Breast epithelium (tissue), 3 donors: ENCODE data around the gene XRCC2.

Source experiments
- POLR2A ChIP-seq: fragments of 450-650 bp; IDR thresholded peaks from one replicate; pipeline ENCODE4 v1.6.1; 2016; ENCODE audit warnings: antibody characterized with exemption, mild to moderate bottlenecking, moderate library complexity
- TF ChIP-seq, protein P1 (sequence below), 3 donors: fragments of 450-650 bp; IDR thresholded peaks; one replicate each; pipeline ENCODE4 v1.5.1; 2016 to 2017; ENCODE audit warnings: antibody characterized with exemption in 3 of 3, mild to moderate bottlenecking in 3 of 3, moderate library complexity in 3 of 3

DNA sequence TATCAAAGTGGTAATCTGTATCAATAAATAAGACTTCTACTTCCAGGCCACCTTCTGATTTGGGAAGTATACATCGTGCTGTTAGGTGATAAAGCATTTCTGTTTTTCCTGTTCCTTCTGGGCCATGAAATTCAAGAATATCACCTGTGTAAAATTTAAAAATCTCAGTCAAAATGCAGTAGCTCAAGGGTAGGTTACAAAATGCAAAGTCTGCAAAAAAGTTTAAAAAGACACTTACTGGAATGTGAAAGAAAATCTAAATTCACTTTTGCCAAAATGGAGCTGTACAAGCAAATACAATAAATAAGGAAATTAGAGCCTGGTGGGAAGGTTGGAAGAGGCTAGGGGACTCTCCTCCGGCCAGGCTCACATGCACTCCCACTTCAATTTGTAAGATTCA is 26.7 kb downstream of the XRCC2 start:
- TF ChIP-seq, protein P1, sequence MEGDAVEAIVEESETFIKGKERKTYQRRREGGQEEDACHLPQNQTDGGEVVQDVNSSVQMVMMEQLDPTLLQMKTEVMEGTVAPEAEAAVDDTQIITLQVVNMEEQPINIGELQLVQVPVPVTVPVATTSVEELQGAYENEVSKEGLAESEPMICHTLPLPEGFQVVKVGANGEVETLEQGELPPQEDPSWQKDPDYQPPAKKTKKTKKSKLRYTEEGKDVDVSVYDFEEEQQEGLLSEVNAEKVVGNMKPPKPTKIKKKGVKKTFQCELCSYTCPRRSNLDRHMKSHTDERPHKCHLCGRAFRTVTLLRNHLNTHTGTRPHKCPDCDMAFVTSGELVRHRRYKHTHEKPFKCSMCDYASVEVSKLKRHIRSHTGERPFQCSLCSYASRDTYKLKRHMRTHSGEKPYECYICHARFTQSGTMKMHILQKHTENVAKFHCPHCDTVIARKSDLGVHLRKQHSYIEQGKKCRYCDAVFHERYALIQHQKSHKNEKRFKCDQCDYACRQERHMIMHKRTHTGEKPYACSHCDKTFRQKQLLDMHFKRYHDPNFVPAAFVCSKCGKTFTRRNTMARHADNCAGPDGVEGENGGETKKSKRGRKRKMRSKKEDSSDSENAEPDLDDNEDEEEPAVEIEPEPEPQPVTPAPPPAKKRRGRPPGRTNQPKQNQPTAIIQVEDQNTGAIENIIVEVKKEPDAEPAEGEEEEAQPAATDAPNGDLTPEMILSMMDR (IDR thresholded peaks at IDR 0.05) = no peak
- no peak for TF ChIP-seq POLR2A
